OCI-LY1 (cell line): ENCODE results near the gene MRPL40.

Experiments
- H2AFZ ChIP-seq: fragments of 200-600 bp; sonication (generic), shearing (Covaris generic); 2 replicates; pipeline ENCODE4 v1.6.0; 2014; ENCODE audit warnings: antibody characterized with exemption, mild to moderate bottlenecking, low read length
- H3F3A ChIP-seq: fragments of 200-600 bp; sonication (generic), shearing (Covaris generic); 2 replicates; pipeline ENCODE4 v1.6.0; 2014; ENCODE audit warnings: mild to moderate bottlenecking, antibody characterized with exemption, low read length, moderate library complexity; ENCODE audit not compliant: insufficient read depth
- H3K27ac ChIP-seq: fragments of 200-600 bp; sonication (generic); 2 replicates; pipeline ENCODE4 v1.5.1; 2014; ENCODE audit warnings: low read length, mixed run types, mild to moderate bottlenecking, low read depth; ENCODE audit not compliant: poor library complexity, severe bottlenecking
- H3K27me3 ChIP-seq: fragments of 200-600 bp; sonication (generic); 2 replicates; pipeline ENCODE4 v1.6.0; 2014; ENCODE audit warnings: antibody characterized with exemption, mild to moderate bottlenecking, low read length, moderate library complexity; ENCODE audit not compliant: insufficient read depth
- H3K36me3 ChIP-seq: fragments of 200-600 bp; sonication (generic); 2 replicates; pipeline ENCODE4 v1.6.1; 2014; ENCODE audit warnings: mild to moderate bottlenecking, antibody characterized with exemption, low read length, moderate library complexity, mixed read lengths; ENCODE audit not compliant: insufficient read depth
- H3K4me1 ChIP-seq: fragments of 200-600 bp; sonication (generic); 2 replicates; pipeline ENCODE4 v1.5.1; 2014; ENCODE audit warnings: mild to moderate bottlenecking, low read length, moderate library complexity; ENCODE audit not compliant: insufficient read depth, severe bottlenecking
- H3K4me2 ChIP-seq: fragments of 200-600 bp; sonication (generic), shearing (Covaris generic); 2 replicates; pipeline ENCODE4 v1.6.1; 2014; ENCODE audit warnings: low read length
- H3K4me3 ChIP-seq: fragments of 200-600 bp; sonication (generic); 2 replicates; pipeline ENCODE4 v1.5.1; 2014; ENCODE audit warnings: low read length, low read depth, mild to moderate bottlenecking, mixed read lengths; ENCODE audit not compliant: poor library complexity, severe bottlenecking
- H3K79me2 ChIP-seq: fragments of 200-600 bp; shearing (Covaris generic); 2 replicates; pipeline ENCODE4 v1.6.1; 2016; ENCODE audit warnings: mixed run types, low read length, mixed read lengths; ENCODE audit not compliant: insufficient read depth
- H3K9ac ChIP-seq: fragments of 200-600 bp; sonication (generic), shearing (Covaris generic); 2 replicates; pipeline ENCODE4 v1.6.1; 2014; ENCODE audit warnings: mild to moderate bottlenecking, low read length, mixed read lengths
- H3K9me2 ChIP-seq: fragments of 200-600 bp; sonication (generic), shearing (Covaris generic); 2 replicates; pipeline ENCODE4 v1.6.1; 2014; ENCODE audit warnings: low read depth, mild to moderate bottlenecking, low read length, mixed read lengths
- H3K9me3 ChIP-seq: fragments of 200-600 bp; shearing (Covaris generic); 2 replicates; pipeline ENCODE4 v1.6.1; 2014; ENCODE audit warnings: low read length, mixed read lengths
- H4K20me1 ChIP-seq: fragments of 200-600 bp; sonication (generic), shearing (Covaris generic); 2 replicates; pipeline ENCODE4 v1.6.0; 2016; ENCODE audit warnings: mild to moderate bottlenecking, low read length; ENCODE audit not compliant: insufficient read depth
- CTCF ChIP-seq: fragments of 200-600 bp; sonication (generic), shearing (Covaris generic); IDR thresholded peaks from 2 replicates; pipeline ENCODE4 v1.5.1; 2017; ENCODE audit warnings: mild to moderate bottlenecking, antibody characterized with exemption, low read length, moderate library complexity, mixed read lengths
- EZH2 ChIP-seq: fragments of 200-600 bp; sonication (generic), shearing (Covaris generic); IDR thresholded peaks from 2 replicates; pipeline ENCODE4 v1.8.0; 2017; ENCODE audit warnings: borderline replicate concordance, mixed run types, mild to moderate bottlenecking, antibody characterized with exemption, low read length, moderate library complexity, mixed read lengths

MRPL40 gene

DNA sequence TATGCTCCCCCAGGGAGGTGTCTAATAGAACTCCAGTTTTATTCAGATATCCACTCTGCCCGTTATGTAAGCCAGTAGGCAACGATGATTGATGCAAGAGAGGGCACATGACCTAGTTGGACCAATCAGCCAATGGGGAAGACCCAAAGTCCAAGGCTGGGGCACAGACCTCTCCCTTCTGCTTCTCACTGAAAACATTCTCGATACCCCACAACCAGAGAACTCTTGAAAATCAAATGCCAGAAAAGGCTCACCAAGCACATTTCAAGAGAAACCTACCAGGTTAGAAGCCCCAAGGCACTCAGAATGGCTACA lies 8.2 kb upstream of the MRPL40 start:
- H3K4me1 ChIP-seq, result peaks cover 43% of the 10 kb centered on the region
- peaks cover 18% of the 10 kb centered on the region; the same call in 1 of the 2 replicates for H3K36me3 ChIP-seq
- H3K27ac ChIP-seq, result no peak overlapping the region
- no peak overlapping the region for H3K4me3 ChIP-seq
- H3K9ac ChIP-seq, result no peak overlapping the region
- H3K79me2 ChIP-seq, result peaks cover 97% of the 10 kb centered on the region
- H3K9me2 ChIP-seq, result no peaks in the 10 kb centered on the region
- no peak overlapping the region for H3K4me2 ChIP-seq
- H3F3A ChIP-seq, result no peaks in the 10 kb centered on the region; the same call in 1 of the 2 replicates
- TF ChIP-seq CTCF (no peak), EZH2 (no peak)
- no peaks in the 10 kb centered on the region for H3K9me3 ChIP-seq
- H4K20me1 ChIP-seq, result no peaks in the 10 kb centered on the region
- no peaks in the 10 kb centered on the region for H3K27me3 ChIP-seq
- no peak overlapping the region for H2AFZ ChIP-seq

DNA sequence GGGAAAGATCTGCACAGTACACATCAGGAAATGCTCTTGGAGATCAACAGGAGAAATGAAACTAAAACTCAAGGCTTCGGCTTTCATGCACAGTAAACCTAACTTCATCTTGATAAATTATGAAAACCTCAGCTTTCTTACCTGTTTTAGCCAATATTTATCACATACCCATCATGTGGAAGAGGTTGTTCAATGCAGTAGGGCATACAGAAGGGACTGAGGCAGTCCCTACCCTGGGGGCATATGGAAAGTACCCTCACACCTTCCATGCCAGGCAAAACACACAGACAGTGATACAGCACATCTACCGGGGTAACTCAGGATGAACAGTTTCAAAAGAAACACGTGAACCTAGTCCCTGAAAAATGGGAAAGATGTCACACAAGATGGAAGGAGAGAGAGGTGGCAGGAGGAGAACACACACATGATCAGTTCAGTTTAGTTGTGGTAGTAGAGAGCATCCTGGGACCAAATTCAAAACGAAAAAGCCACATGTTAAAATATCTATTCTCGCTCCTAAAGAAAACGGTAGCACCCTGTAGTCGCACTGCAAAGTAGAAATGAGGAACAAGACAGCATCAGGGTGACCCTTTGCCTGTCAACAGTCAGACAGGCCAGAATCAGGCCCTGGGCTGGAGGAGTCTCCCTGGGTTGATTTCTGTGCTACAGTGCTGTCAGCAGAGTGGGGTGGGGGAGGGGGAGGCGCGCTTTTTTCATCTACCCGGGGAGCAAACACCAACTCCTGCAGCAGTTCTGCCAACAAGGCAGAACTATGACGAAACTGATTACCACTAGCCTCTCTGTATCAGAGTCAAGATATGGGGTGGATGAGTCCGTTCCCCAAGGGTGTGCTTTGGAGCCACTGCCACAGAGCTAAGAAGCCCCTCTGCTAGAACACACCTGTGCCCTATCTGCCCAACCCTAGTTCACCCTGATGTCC lies 2.1 kb upstream of the MRPL40 start:
- Histone ChIP-seq H3K4me1 (peaks cover 42% of the 10 kb centered on the region), H3F3A (no peaks in the 10 kb centered on the region), H4K20me1 (no peaks in the 10 kb centered on the region), H3K9ac (peak overlapping the region; percentile 90), H3K4me3 (peak overlapping the region; percentile 93), H3K36me3 (peaks cover 23% of the 10 kb centered on the region), H3K27me3 (no peaks in the 10 kb centered on the region), H3K9me2 (no peaks in the 10 kb centered on the region), H3K27ac (peak overlapping the region; percentile 63), H3K4me2 (peak overlapping the region; percentile 86), H3K9me3 (no peaks in the 10 kb centered on the region), H2AFZ (no peak overlapping the region), H3K79me2 (peaks cover 59% of the 10 kb centered on the region)
- TF ChIP-seq CTCF (no peak), EZH2 (no peak)

- Histone ChIP-seq H3K4me2 (peak overlapping the region; percentile 86), H3K27ac (peak overlapping the region; percentile 63), H3K9me2 (no peaks in the 10 kb centered on the region), H3K27me3 (no peaks in the 10 kb centered on the region), H3K79me2 (peaks cover 51% of the 10 kb centered on the region), H3K4me1 (peaks cover 42% of the 10 kb centered on the region), H3K9ac (peak overlapping the region; percentile 90), H2AFZ (no peak overlapping the region), H3K9me3 (no peaks in the 10 kb centered on the region), H3K4me3 (peak overlapping the region; percentile 93), H3K36me3 (peaks cover 27% of the 10 kb centered on the region), H4K20me1 (no peaks in the 10 kb centered on the region), H3F3A (no peaks in the 10 kb centered on the region)
- TF ChIP-seq EZH2 (no peak), CTCF (peak; percentile 20; the same call in 1 of the 2 replicates)
These were observed 1.3 kb upstream of the MRPL40 start for GRCh38 chr22:19430890-19431541.
